Camera-type eye (tissue), 1 donor: ENCODE data around the gene MEOX2. TPM values are rescaled to one million over a fixed set of nuclear protein-coding genes. Genes with fewer than 3 reads are reported as not detected.

ENCODE experiments used
- total RNA-seq: library from RNA; depleted of rRNA; stranded (reverse); fragments of >200 nt; gene quantifications from one replicate; pipeline ENCODE4 v1.2.3, GENCODE V29; 2014

The MEOX2 gene
- total RNA-seq, result 19.1 TPM

GRCh38 chr7:15686295-15686956, at the start of gene MEOX2:
Gene MEOX2, minus strand, starts transcription at chr7:15686683. Its CDS starts 281 bp downstream, at chr7:15686402.

GRCh38 chr7:15561835-15562234, 124.6 kb downstream of the MEOX2 start, which contains the start of gene AGMO:
Gene AGMO, minus strand, starts transcription at chr7:15562015.

Other genes starting within 250 kb of the MEOX2 start
- gene AGMO, start 124.7 kb downstream of the MEOX2 start, total RNA-seq, result 0.27 TPM